ENCODE measurements around the gene GRID2. TPM values are rescaled to one million over a fixed set of nuclear protein-coding genes. Genes with fewer than 3 reads are reported as not detected.

Gene GRID2
- total and polyA plus RNA-seq, 11 donors: 0.29 to 0.38 (median 0.33) TPM; not detected in 8

DNA sequence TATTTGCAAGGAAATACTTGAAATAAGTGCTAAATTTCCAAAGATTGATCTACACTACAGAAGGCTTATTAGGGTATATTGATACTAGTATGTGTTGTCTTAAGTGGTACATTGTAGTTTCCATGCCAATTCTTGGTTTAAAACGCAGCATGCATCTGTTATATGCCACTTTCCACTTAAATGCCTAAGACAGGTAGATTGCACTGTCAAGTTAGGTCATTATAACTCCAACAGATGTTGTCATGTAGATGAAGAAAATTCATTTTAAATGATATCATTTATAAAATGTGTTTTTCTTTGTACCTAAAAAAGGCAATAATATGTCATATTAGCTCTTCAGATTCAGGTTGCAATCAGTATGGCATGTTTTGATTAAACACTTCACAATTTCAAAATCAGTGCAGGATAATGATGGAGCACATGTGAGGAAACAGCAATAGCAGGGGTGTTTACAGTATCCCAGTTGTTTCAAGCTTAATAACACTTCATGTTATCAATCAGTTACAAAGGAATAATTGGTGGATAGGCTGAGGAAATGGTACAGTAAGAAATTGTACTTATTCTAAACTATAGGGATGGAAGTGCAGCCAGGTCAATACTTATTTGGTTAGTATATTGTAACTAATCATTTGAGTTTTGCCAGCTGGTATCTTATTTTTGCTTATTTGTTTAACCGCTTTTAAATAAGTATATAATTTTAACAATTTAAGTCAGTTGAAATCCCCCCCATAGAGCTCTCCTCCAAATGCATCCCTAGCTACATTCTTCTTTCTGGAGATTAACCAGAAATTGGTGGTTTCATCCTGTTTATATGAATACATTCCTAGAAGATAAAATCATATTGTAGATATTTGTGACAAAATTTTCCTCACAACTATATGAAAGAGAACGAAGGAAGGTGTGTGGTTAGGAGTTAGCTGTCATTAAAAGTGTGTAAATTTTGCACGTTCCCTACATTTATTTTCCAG, 1070.4 kb downstream of the GRID2 start:
- intact Hi-C loops (cut with DNase I): no loop called here

DNA sequence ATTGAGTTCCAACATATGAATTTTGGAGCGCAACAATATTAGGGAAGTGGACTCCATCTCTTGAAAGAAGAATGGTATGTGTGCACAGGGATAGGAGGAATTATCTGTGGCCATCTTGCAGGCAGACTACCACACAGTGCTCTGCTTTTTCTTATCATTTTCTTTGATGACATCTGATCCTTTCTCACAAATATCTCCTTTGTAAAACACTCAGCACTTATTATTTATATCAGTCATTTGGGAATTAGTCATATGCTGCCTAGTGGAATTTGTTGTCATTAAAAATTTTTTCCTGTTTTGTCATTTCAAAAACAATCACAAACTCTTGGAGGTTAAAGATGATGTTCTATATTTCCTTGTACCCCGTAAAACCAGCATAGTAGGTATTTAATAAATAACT, 1080.5 kb downstream of the GRID2 start:
- Histone ChIP-seq H3K9me3 (no peaks in the 10 kb centered on the region), H3K27ac (no peak overlapping the region), H3K27me3 (no peaks in the 10 kb centered on the region), H3K4me1 (no peaks in the 10 kb centered on the region), H3K4me3 (no peak overlapping the region), H3K36me3 (no peaks in the 10 kb centered on the region)
- DNase-seq (no peak), ATAC-seq (no peak)
- TF ChIP-seq POLR2A (IDR thresholded peaks at IDR 0.05): no peak
- WGBS, 4 donors: 79 to 94% (median 84%) methylated on average over 2 of the region's 2 CpGs
- intact Hi-C loops (cut with DNase I): no loop called here

More for the DNA sequence above, 1070.4 kb downstream of the GRID2 start:
- Histone ChIP-seq H3K9me3 (peaks cover 0 to 3% (median 0%) of the 10 kb centered on the region in 12 donors), H3K4me3 (no peak overlapping the region), H3K36me3 (no peaks in the 10 kb centered on the region), H3K27me3 (no peaks in the 10 kb centered on the region), H3K4me1 (no peaks in the 10 kb centered on the region), H3K27ac (no peak overlapping the region)
- WGBS, 4 donors: 73 to 81% (median 78%) methylated on average over 4 of the region's 4 CpGs
- no peak for ATAC-seq
- DNase-seq: no peak
- TF ChIP-seq, protein P1, sequence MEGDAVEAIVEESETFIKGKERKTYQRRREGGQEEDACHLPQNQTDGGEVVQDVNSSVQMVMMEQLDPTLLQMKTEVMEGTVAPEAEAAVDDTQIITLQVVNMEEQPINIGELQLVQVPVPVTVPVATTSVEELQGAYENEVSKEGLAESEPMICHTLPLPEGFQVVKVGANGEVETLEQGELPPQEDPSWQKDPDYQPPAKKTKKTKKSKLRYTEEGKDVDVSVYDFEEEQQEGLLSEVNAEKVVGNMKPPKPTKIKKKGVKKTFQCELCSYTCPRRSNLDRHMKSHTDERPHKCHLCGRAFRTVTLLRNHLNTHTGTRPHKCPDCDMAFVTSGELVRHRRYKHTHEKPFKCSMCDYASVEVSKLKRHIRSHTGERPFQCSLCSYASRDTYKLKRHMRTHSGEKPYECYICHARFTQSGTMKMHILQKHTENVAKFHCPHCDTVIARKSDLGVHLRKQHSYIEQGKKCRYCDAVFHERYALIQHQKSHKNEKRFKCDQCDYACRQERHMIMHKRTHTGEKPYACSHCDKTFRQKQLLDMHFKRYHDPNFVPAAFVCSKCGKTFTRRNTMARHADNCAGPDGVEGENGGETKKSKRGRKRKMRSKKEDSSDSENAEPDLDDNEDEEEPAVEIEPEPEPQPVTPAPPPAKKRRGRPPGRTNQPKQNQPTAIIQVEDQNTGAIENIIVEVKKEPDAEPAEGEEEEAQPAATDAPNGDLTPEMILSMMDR (IDR thresholded peaks at IDR 0.05): no peak
- TF ChIP-seq POLR2A (IDR thresholded peaks at IDR 0.05): no peak

DNA sequence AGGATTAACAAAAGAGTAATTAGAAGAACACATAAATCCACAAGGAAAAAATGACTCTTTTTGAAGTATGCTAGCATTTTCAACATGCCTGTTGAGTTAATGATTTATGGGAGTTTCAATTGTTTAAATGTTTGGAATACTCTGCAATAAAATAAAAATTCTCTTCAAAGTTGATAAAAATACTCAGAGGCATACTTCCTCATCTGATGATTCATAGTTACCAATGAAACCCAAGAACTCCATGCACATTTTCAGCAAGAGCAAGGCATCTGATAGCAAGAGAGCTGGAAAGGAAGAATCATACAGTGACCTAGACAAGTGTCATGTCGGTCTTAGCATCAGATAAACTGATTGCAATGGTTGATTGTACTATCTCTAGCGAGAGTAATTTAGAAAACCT, 1081.1 kb downstream of the GRID2 start:
- DNase-seq (no peak), ATAC-seq (no peak)
- no peaks in the 10 kb centered on the region for H3K27me3 ChIP-seq
- TF ChIP-seq, protein P1 (IDR thresholded peaks at IDR 0.05): no peak
- no peak for TF ChIP-seq POLR2A (IDR thresholded peaks at IDR 0.05)
- H3K27ac ChIP-seq: no peak overlapping the region
- WGBS, 4 donors: 45 to 66% (median 57%) methylated on average over 2 of the region's 2 CpGs
- no peaks in the 10 kb centered on the region for H3K9me3 ChIP-seq
- H3K4me3 ChIP-seq: no peak overlapping the region
- H3K4me1 ChIP-seq: no peaks in the 10 kb centered on the region
- intact Hi-C loops (cut with DNase I): no loop called here
- no peaks in the 10 kb centered on the region for H3K36me3 ChIP-seq

DNA sequence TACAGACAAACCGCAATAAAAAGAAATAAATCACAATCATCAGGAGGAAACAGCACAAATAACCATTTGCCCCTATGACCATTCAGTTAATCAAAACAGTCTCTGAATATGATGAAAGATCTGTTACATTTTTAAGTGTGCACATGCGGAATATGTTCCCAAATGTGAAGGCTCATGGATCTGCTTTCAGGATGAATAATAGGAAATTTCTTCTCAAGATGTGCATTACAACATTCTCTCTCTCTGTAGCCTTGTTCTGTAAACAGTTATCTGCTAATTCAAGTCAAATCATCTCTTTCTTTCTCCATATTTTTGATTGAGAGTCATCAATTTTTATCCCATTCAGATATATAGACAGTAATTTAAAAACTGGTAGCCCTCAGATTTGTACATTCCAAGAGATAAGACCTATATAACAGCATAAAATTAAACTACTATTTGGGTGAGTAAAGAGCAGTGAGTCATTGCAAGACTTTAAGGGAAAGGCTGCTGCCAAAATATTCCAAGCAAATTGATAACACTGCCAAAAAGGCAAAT, 1090.8 kb downstream of the GRID2 start:
- H3K36me3 ChIP-seq: no peaks in the 10 kb centered on the region
- DNase-seq: no peak
- H3K4me3 ChIP-seq: no peak overlapping the region
- H3K27me3 ChIP-seq: no peaks in the 10 kb centered on the region
- no peaks in the 10 kb centered on the region for H3K4me1 ChIP-seq
- H3K9me3 ChIP-seq: no peaks in the 10 kb centered on the region
- no peak for ATAC-seq
- 76 to 84% (median 81%) methylated on average over 2 of the region's 2 CpGs for WGBS, 4 donors
- intact Hi-C loops (cut with DNase I): no loop called here
- no peak overlapping the region for H3K27ac ChIP-seq
- TF ChIP-seq POLR2A (IDR thresholded peaks at IDR 0.05): no peak
- TF ChIP-seq, protein P1 (IDR thresholded peaks at IDR 0.05): no peak
